Prostate gland (tissue), 2 donors: ENCODE results near the gene GLRX3. TPM values are rescaled to one million over a fixed set of nuclear protein-coding genes. Genes with fewer than 3 reads are reported as not detected.

Experiments
- DNase-seq: peaks from one replicate; pipeline ENCODE4 v3.0.0-alpha.2; 2019; ENCODE audit warnings: low spot score
- H3K27ac ChIP-seq, 2 donors: fragments of 200-600 bp; sonication (generic); 2 replicates each; pipeline ENCODE4 v1.5.1; 2017 to 2019
- H3K27me3 ChIP-seq: fragments of 200-600 bp; sonication (generic); replicated peaks from 2 replicates; pipeline ENCODE4 v1.5.1; 2019; ENCODE audit not compliant: insufficient read depth
- H3K36me3 ChIP-seq, 2 donors: fragments of 200-600 bp; sonication (generic); 1 replicate in 1 of 2; 2 replicates in 1 of 2; pipeline versions ENCODE4 v1.5.1 to v1.8.1; 2017 to 2019
- H3K4me1 ChIP-seq: fragments of 200-600 bp; sonication (generic); replicated peaks from 2 replicates; pipeline ENCODE4 v1.5.1; 2019
- H3K4me3 ChIP-seq, 2 donors: fragments of 200-600 bp; sonication (generic); 2 replicates each; pipeline ENCODE4 v1.5.1; 2017 to 2019
- H3K9me3 ChIP-seq: fragments of 200-600 bp; sonication (generic); 2 replicates; pipeline ENCODE4 v1.5.1; 2017
- POLR2A ChIP-seq: fragments of 450-650 bp; IDR thresholded peaks from one replicate; pipeline ENCODE4 v1.6.1; 2016; ENCODE audit warnings: antibody characterized with exemption, mild to moderate bottlenecking
- POLR2AphosphoS5 ChIP-seq: sonication (generic); formaldehyde crosslinking; IDR thresholded peaks from one replicate; pipeline ENCODE4 v1.6.1; 2017; ENCODE audit warnings: antibody characterized with exemption
- WGBS: methylation state at CpG from one replicate; pipeline ENCODE4 v1.1.5; 2018; 5-methylcytosine and 5-hydroxymethylcytosine counted together
- intact Hi-C: fragments of 100-400 bp; cut with DNase I; formaldehyde crosslinking; loops from one replicate; pipeline ENCODE4 v1.14.2; 2022
- total RNA-seq, 2 donors: library from RNA; depleted of rRNA; stranded (reverse); fragments of >200 nt; gene quantifications; one replicate each; pipeline ENCODE4 v1.1.0, GENCODE V29; 2016
- TF ChIP-seq, protein P1 (sequence below), 4 experiments: fragments of 200-600 bp in 2 of 4; fragments of 450-650 bp in 2 of 4; sonication (generic) in 2 of 4; IDR thresholded peaks; 1 replicate in 3 of 4; 2 replicates in 1 of 4; pipeline ENCODE4 v1.5.1; 2016 to 2019; ENCODE audit warnings: antibody characterized with exemption in 4 of 4, mild to moderate bottlenecking in 2 of 4, moderate library complexity in 2 of 4

GLRX3 gene
- total RNA-seq, 2 donors from 2014 or later = 32.6 to 40.7 TPM

- Histone ChIP-seq H3K4me3 (no peak overlapping the region), H3K27ac (no peak overlapping the region), H3K9me3 (no peaks in the 10 kb centered on the region), H3K27me3 (no peaks in the 10 kb centered on the region), H3K36me3 (no peaks in the 10 kb centered on the region), H3K4me1 (peaks cover 2% of the 10 kb centered on the region)
- whole genome bisulfite sequencing = 88% methylated on average over 51 of the region's 51 CpGs
- no peak for DNase-seq
- TF ChIP-seq POLR2A (no peak), POLR2AphosphoS5 (no peak)
- TF ChIP-seq, protein P1, sequence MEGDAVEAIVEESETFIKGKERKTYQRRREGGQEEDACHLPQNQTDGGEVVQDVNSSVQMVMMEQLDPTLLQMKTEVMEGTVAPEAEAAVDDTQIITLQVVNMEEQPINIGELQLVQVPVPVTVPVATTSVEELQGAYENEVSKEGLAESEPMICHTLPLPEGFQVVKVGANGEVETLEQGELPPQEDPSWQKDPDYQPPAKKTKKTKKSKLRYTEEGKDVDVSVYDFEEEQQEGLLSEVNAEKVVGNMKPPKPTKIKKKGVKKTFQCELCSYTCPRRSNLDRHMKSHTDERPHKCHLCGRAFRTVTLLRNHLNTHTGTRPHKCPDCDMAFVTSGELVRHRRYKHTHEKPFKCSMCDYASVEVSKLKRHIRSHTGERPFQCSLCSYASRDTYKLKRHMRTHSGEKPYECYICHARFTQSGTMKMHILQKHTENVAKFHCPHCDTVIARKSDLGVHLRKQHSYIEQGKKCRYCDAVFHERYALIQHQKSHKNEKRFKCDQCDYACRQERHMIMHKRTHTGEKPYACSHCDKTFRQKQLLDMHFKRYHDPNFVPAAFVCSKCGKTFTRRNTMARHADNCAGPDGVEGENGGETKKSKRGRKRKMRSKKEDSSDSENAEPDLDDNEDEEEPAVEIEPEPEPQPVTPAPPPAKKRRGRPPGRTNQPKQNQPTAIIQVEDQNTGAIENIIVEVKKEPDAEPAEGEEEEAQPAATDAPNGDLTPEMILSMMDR (IDR thresholded peaks at IDR 0.05) = no peak
- intact Hi-C loops = no loop called here
These were observed 77.3 kb downstream of the GLRX3 start for GRCh38 chr10:130213286-130214080.

GRCh38 chr10:130214431-130214830 is 78.2 kb downstream of the GLRX3 start:
- Histone ChIP-seq H3K4me1 (peaks cover 2% of the 10 kb centered on the region), H3K36me3 (no peaks in the 10 kb centered on the region), H3K27me3 (no peaks in the 10 kb centered on the region), H3K27ac (no peak overlapping the region), H3K9me3 (no peaks in the 10 kb centered on the region), H3K4me3 (no peak overlapping the region)
- DNase-seq = no peak
- WGBS = 93% methylated on average over 7 of the region's 7 CpGs
- no peak for TF ChIP-seq POLR2A
- intact Hi-C loops = no loop called here

- no peak overlapping the region for H3K4me3 ChIP-seq
- intact Hi-C loops = no loop called here
- no peak for DNase-seq
- no peak overlapping the region for H3K27ac ChIP-seq
- 88% methylated on average over 13 of the region's 13 CpGs for WGBS
- peaks cover 2% of the 10 kb centered on the region for H3K4me1 ChIP-seq
- H3K9me3 ChIP-seq = no peaks in the 10 kb centered on the region
- no peaks in the 10 kb centered on the region for H3K27me3 ChIP-seq
- H3K36me3 ChIP-seq = no peaks in the 10 kb centered on the region
- TF ChIP-seq POLR2AphosphoS5 (no peak), POLR2A (no peak)
- TF ChIP-seq, protein P1 (IDR thresholded peaks at IDR 0.05) = no peak
These were observed 79.2 kb downstream of the GLRX3 start for GRCh38 chr10:130215151-130215930.

DNA sequence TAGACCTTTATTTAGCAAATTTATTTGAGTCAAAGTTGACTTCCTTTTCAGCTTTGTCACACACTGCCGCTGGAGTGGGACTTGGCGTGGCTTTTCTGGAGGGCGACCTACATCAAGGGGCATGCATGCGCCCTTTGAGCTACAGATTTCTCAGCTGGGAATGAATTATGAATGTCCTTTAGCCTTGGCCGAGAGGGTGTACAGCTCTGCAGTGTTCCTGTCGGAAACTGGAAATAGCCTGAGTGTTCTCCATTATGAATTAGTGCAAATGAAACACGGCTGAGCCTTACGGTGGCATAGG is 79.7 kb downstream of the GLRX3 start:
- peaks cover 2% of the 10 kb centered on the region for H3K4me1 ChIP-seq
- no peak overlapping the region for H3K27ac ChIP-seq
- H3K9me3 ChIP-seq = no peaks in the 10 kb centered on the region
- H3K4me3 ChIP-seq = no peak overlapping the region
- intact Hi-C loops = no loop called here
- 93% methylated on average over 8 of the region's 8 CpGs for WGBS
- no peaks in the 10 kb centered on the region for H3K27me3 ChIP-seq
- H3K36me3 ChIP-seq = no peaks in the 10 kb centered on the region
- DNase-seq = no peak
- TF ChIP-seq POLR2AphosphoS5 = no peak
- TF ChIP-seq, protein P1 (IDR thresholded peaks at IDR 0.05) = no peak
- no peak for TF ChIP-seq POLR2A

GRCh38 chr10:130218181-130218641 is 82.0 kb downstream of the GLRX3 start:
- no peak for DNase-seq
- 60% methylated on average over 12 of the region's 12 CpGs for WGBS
- Histone ChIP-seq H3K27me3 (no peaks in the 10 kb centered on the region), H3K9me3 (no peaks in the 10 kb centered on the region), H3K4me1 (no peaks in the 10 kb centered on the region), H3K36me3 (no peaks in the 10 kb centered on the region), H3K27ac (no peak overlapping the region), H3K4me3 (no peak overlapping the region)
- TF ChIP-seq POLR2AphosphoS5 (no peak), POLR2A (no peak)
- TF ChIP-seq, protein P1 (IDR thresholded peaks at IDR 0.05) = no peak
- intact Hi-C loops = no loop called here
